Measurements from ENCODE around the gene INSR. TPM values are rescaled to one million over a fixed set of nuclear protein-coding genes. Genes with fewer than 3 reads are reported as not detected.

The INSR gene
- polyA plus RNA-seq, 2 of the 4 experiments (the other 2 are of a cell fraction) = 1.8 to 3.3 TPM

DNA sequence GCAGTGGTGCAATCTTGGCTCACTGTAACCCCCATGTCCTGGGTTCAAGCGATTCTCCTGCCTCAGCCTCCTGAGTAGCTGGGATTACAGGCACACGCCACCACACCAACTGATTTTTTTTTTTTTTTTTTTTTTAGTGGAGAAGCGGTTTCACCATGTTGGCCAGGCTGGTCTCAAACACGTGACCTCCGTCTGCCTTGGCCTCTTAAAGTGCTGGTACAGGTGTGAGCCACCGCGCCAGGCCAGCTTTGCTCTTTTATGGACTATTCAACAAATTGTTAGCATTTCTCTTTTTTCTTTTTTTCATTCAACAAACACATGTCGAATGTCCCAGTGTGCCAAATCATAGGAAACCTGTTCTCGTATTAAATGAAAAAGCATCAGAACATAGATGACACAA, 99.6 kb downstream of the INSR start:
- ATAC-seq (no peak), FAIRE-seq (no peak), DNase-seq (ENCODE audit: low read depth in 1 of 2, low spot score in 1 of 2) (no peak)
- 77% methylated on average over 9 of the region's 9 CpGs for WGBS (ENCODE audit: missing lambda C conversion rate)
- H3K4me3 ChIP-seq = no peak overlapping the region
- no peak overlapping the region for H3K27ac ChIP-seq
- no peak for TF ChIP-seq CHD4 (IDR thresholded peaks at IDR 0.05; ENCODE audit: borderline replicate concordance)
- TF ChIP-seq TFCP2L1 (CRISPR knock-in tag; IDR thresholded peaks at IDR 0.05) = no peak
- no peak for TF ChIP-seq RAD21 (conservative IDR thresholded peaks at IDR 0.05 in 1 of 2, IDR thresholded peaks at IDR 0.05 in 1 of 2)
- TF ChIP-seq HOXB13 (CRISPR knock-in tag; IDR thresholded peaks at IDR 0.05; ENCODE audit: low read depth) = no peak
- TF ChIP-seq HOXA7 (CRISPR knock-in tag; IDR thresholded peaks at IDR 0.05) = no peak
- TF ChIP-seq, protein P1, sequence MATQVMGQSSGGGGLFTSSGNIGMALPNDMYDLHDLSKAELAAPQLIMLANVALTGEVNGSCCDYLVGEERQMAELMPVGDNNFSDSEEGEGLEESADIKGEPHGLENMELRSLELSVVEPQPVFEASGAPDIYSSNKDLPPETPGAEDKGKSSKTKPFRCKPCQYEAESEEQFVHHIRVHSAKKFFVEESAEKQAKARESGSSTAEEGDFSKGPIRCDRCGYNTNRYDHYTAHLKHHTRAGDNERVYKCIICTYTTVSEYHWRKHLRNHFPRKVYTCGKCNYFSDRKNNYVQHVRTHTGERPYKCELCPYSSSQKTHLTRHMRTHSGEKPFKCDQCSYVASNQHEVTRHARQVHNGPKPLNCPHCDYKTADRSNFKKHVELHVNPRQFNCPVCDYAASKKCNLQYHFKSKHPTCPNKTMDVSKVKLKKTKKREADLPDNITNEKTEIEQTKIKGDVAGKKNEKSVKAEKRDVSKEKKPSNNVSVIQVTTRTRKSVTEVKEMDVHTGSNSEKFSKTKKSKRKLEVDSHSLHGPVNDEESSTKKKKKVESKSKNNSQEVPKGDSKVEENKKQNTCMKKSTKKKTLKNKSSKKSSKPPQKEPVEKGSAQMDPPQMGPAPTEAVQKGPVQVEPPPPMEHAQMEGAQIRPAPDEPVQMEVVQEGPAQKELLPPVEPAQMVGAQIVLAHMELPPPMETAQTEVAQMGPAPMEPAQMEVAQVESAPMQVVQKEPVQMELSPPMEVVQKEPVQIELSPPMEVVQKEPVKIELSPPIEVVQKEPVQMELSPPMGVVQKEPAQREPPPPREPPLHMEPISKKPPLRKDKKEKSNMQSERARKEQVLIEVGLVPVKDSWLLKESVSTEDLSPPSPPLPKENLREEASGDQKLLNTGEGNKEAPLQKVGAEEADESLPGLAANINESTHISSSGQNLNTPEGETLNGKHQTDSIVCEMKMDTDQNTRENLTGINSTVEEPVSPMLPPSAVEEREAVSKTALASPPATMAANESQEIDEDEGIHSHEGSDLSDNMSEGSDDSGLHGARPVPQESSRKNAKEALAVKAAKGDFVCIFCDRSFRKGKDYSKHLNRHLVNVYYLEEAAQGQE (IDR thresholded peaks at IDR 0.05) = no peak
- TF ChIP-seq CBX8 (IDR thresholded peaks at IDR 0.05) = no peak
- TF ChIP-seq, protein P2, sequence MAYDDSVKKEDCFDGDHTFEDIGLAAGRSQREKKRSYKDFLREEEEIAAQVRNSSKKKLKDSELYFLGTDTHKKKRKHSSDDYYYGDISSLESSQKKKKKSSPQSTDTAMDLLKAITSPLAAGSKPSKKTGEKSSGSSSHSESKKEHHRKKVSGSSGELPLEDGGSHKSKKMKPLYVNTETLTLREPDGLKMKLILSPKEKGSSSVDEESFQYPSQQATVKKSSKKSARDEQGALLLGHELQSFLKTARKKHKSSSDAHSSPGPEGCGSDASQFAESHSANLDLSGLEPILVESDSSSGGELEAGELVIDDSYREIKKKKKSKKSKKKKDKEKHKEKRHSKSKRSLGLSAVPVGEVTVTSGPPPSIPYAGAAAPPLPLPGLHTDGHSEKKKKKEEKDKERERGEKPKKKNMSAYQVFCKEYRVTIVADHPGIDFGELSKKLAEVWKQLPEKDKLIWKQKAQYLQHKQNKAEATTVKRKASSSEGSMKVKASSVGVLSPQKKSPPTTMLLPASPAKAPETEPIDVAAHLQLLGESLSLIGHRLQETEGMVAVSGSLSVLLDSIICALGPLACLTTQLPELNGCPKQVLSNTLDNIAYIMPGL (CRISPR knock-in tag; IDR thresholded peaks at IDR 0.05; ENCODE audit: borderline replicate concordance) = no peak
- H3K9me3 ChIP-seq = no peaks in the 10 kb centered on the region
- POLR2A ChIA-PET = interaction anchor here (1.0 kb wide), 1 partner anchor 102 kb away, joined by 3 read pairs; no protein-coding TSS in a partner anchor
- peaks cover 14% of the 10 kb centered on the region for H3K4me1 ChIP-seq
- no peak overlapping the region for H3K4me2 ChIP-seq
- CTCF ChIA-PET = interaction anchor here (0.7 kb wide), 1 partner anchor 52 kb away, joined by 5 read pairs; no protein-coding TSS in a partner anchor

DNA sequence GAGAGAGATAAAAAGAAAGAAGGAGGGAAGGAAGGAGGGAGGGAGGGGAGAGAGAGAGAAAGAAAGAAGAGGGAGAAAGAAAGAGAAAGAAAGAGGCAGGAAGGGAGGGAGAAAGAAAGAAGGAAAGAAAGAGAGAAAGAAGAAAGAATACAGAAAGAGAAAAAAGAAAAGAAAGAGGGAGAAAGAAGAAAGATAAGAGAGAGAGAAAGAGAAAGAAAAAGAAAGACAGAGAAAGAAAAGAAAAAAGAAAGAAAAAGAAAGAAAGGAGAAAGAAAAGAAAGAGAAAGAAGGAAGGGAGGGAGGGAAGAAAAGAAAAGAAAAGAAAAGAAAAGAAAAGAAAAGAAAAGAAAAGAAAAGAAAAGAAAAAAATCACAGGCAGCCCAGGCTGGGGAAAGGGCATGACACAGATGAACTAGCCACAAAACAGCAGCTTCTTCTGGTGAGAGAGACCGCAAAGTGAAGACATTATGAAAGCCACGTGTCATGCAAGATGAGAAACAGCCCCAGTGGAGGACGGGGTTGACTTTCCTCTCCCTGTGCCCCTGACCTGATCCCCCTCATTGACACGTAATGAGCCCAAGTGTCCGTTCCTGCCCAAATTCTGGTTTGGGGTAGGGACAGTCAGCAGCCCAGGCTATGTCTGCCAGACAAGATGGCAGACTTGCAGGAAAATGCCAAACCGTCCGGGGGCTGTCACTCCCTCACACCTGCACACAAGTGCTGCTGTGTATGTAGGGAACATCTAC, 102.1 kb downstream of the INSR start:
- Histone ChIP-seq H3K9me3 (no peaks in the 10 kb centered on the region), H3K4me3 (no peak overlapping the region), H3K4me1 (0 out of 3 replicates have a peak, but pooled peaks cover 3% of the 10 kb centered on the region), H3K27ac (no peak overlapping the region), H3K4me2 (no peak overlapping the region)
- DNase-seq (ENCODE audit: low read depth in 1 of 2, low spot score in 1 of 2) (no peak), ATAC-seq (no peak), FAIRE-seq (no peak)
- TF ChIP-seq TP53 (CRISPR knock-in tag; IDR thresholded peaks at IDR 0.05) = no peak
- no peak for TF ChIP-seq CBX8 (IDR thresholded peaks at IDR 0.05)
- no peak for TF ChIP-seq NFE2L2 (conservative IDR thresholded peaks at IDR 0.05; ENCODE audit: low read length)
- no peak for TF ChIP-seq EHMT2 (IDR thresholded peaks at IDR 0.05; ENCODE audit: low read depth)
- TF ChIP-seq, protein P3, sequence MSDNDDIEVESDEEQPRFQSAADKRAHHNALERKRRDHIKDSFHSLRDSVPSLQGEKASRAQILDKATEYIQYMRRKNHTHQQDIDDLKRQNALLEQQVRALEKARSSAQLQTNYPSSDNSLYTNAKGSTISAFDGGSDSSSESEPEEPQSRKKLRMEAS (IDR thresholded peaks at IDR 0.05) = no peak
- no peak for TF ChIP-seq MYC (IDR thresholded peaks at IDR 0.05; ENCODE audit: borderline replicate concordance, low read length)
- TF ChIP-seq, protein P4, sequence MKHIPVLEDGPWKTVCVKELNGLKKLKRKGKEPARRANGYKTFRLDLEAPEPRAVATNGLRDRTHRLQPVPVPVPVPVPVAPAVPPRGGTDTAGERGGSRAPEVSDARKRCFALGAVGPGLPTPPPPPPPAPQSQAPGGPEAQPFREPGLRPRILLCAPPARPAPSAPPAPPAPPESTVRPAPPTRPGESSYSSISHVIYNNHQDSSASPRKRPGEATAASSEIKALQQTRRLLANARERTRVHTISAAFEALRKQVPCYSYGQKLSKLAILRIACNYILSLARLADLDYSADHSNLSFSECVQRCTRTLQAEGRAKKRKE (CRISPR knock-in tag; IDR thresholded peaks at IDR 0.05; ENCODE audit: low read depth) = no peak
- TF ChIP-seq POLR2AphosphoS2 (conservative IDR thresholded peaks at IDR 0.05; ENCODE audit: low read length) = no peak
- TF ChIP-seq CEBPB (IDR thresholded peaks at IDR 0.05) = no peak
- TF ChIP-seq CHD4 (IDR thresholded peaks at IDR 0.05; ENCODE audit: borderline replicate concordance) = no peak
- TF ChIP-seq, protein P5, sequence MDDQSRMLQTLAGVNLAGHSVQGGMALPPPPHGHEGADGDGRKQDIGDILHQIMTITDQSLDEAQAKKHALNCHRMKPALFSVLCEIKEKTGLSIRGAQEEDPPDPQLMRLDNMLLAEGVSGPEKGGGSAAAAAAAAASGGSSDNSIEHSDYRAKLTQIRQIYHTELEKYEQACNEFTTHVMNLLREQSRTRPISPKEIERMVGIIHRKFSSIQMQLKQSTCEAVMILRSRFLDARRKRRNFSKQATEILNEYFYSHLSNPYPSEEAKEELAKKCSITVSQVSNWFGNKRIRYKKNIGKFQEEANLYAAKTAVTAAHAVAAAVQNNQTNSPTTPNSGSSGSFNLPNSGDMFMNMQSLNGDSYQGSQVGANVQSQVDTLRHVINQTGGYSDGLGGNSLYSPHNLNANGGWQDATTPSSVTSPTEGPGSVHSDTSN (IDR thresholded peaks at IDR 0.05) = no peak
- TF ChIP-seq ESRRA (IDR thresholded peaks at IDR 0.05; ENCODE audit: borderline replicate concordance, low read length) = no peak
- no peak for TF ChIP-seq JUNB (IDR thresholded peaks at IDR 0.05)
- TF ChIP-seq NR3C1 (IDR thresholded peaks at IDR 0.05) = no peak
- TF ChIP-seq, protein P6, sequence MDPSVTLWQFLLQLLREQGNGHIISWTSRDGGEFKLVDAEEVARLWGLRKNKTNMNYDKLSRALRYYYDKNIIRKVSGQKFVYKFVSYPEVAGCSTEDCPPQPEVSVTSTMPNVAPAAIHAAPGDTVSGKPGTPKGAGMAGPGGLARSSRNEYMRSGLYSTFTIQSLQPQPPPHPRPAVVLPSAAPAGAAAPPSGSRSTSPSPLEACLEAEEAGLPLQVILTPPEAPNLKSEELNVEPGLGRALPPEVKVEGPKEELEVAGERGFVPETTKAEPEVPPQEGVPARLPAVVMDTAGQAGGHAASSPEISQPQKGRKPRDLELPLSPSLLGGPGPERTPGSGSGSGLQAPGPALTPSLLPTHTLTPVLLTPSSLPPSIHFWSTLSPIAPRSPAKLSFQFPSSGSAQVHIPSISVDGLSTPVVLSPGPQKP (IDR thresholded peaks at IDR 0.05; ENCODE audit: low read depth, low read length) = no peak
- 75% methylated on average over 7 of the region's 7 CpGs for WGBS (ENCODE audit: missing lambda C conversion rate)
- ChIA-PET POLR2A (no interaction called here), CTCF (no interaction called here)

All from A549 (cell line).